ENCODE results near the gene OSMR. TPM values are rescaled to one million over a fixed set of nuclear protein-coding genes. Genes with fewer than 3 reads are reported as not detected.

OSMR gene
- total RNA-seq, 2 donors from 2014 or later, result 0.10 to 0.63 TPM

GRCh38 chr5:38927470-38927869 lies 81.7 kb downstream of the OSMR start:
- peaks cover 0 to 4% of the 10 kb centered on the region in 2 donors for H3K9me3 Mint-ChIP-seq
- no peak overlapping the region for H3K4me3 Mint-ChIP-seq
- H3K36me3 Mint-ChIP-seq (ENCODE audit: insufficient read depth in 2 of 2), result peaks cover 0 to 2% of the 10 kb centered on the region in 2 donors
- H3K27ac Mint-ChIP-seq, result no peak overlapping the region
- peaks cover 39% of the 10 kb centered on the region for H3K27me3 Mint-ChIP-seq (ENCODE audit: low read depth)
- H3K4me1 Mint-ChIP-seq (ENCODE audit: low read depth), result no peaks in the 10 kb centered on the region
- DNase-seq, result no peak
- no peak for ATAC-seq (replicated peaks in 1 of 2)

GRCh38 chr5:38929838-38930237 lies 84.0 kb downstream of the OSMR start:
- ATAC-seq (replicated peaks in 1 of 2), result no peak
- Mint-ChIP-seq H3K36me3 (ENCODE audit: insufficient read depth in 2 of 2) (peaks cover 0 to 2% of the 10 kb centered on the region in 2 donors), H3K27ac (no peak overlapping the region), H3K4me3 (no peak overlapping the region), H3K27me3 (ENCODE audit: low read depth) (peaks cover 27% of the 10 kb centered on the region), H3K9me3 (peaks cover 0 to 4% of the 10 kb centered on the region in 2 donors), H3K4me1 (ENCODE audit: low read depth) (no peaks in the 10 kb centered on the region)
- DNase-seq, result no peak

- H3K4me3 Mint-ChIP-seq, result no peak overlapping the region
- ATAC-seq (replicated peaks in 1 of 2), result no peak
- no peak overlapping the region for H3K27ac Mint-ChIP-seq
- peaks cover 0 to 2% of the 10 kb centered on the region in 2 donors for H3K36me3 Mint-ChIP-seq (ENCODE audit: insufficient read depth in 2 of 2)
- no peak for DNase-seq
- H3K4me1 Mint-ChIP-seq (ENCODE audit: low read depth), result no peaks in the 10 kb centered on the region
- H3K9me3 Mint-ChIP-seq, result peaks cover 0 to 4% of the 10 kb centered on the region in 2 donors
- H3K27me3 Mint-ChIP-seq (ENCODE audit: low read depth), result peaks cover 11% of the 10 kb centered on the region
Observed at GRCh38 chr5:38931731-38932130, 85.9 kb downstream of the OSMR start.

- no peak for DNase-seq
- Mint-ChIP-seq H3K4me3 (no peak overlapping the region), H3K27ac (no peak overlapping the region), H3K27me3 (ENCODE audit: low read depth) (peaks cover 6% of the 10 kb centered on the region), H3K36me3 (ENCODE audit: insufficient read depth in 2 of 2) (peaks cover 0 to 4% of the 10 kb centered on the region in 2 donors), H3K4me1 (ENCODE audit: low read depth) (no peaks in the 10 kb centered on the region), H3K9me3 (peaks cover 0 to 3% of the 10 kb centered on the region in 2 donors)
- ATAC-seq (replicated peaks in 1 of 2), result no peak
Observed at GRCh38 chr5:38932854-38933408, 87.1 kb downstream of the OSMR start.

GRCh38 chr5:38935437-38935836 lies 89.6 kb downstream of the OSMR start:
- DNase-seq (no peak), ATAC-seq (replicated peaks in 1 of 2) (no peak)
- Mint-ChIP-seq H3K27me3 (ENCODE audit: low read depth) (no peaks in the 10 kb centered on the region), H3K36me3 (ENCODE audit: insufficient read depth in 2 of 2) (peaks cover 0 to 2% of the 10 kb centered on the region in 2 donors), H3K4me3 (no peak overlapping the region), H3K9me3 (no peaks in the 10 kb centered on the region), H3K4me1 (ENCODE audit: low read depth) (no peaks in the 10 kb centered on the region), H3K27ac (no peak overlapping the region)

- Mint-ChIP-seq H3K27ac (no peak overlapping the region), H3K4me3 (no peak overlapping the region), H3K36me3 (ENCODE audit: insufficient read depth in 2 of 2) (peaks cover 0 to 2% of the 10 kb centered on the region in 2 donors), H3K9me3 (no peaks in the 10 kb centered on the region), H3K27me3 (ENCODE audit: low read depth) (no peaks in the 10 kb centered on the region), H3K4me1 (ENCODE audit: low read depth) (no peaks in the 10 kb centered on the region)
- DNase-seq, result no peak
- no peak for ATAC-seq (replicated peaks in 1 of 2)
Observed at GRCh38 chr5:38936269-38936668, 90.5 kb downstream of the OSMR start.

GRCh38 chr5:38938424-38938823 lies 92.6 kb downstream of the OSMR start:
- ATAC-seq (replicated peaks in 1 of 2) (no peak), DNase-seq (no peak)
- Mint-ChIP-seq H3K27ac (no peak overlapping the region), H3K4me3 (no peak overlapping the region), H3K9me3 (no peaks in the 10 kb centered on the region), H3K4me1 (ENCODE audit: low read depth) (no peaks in the 10 kb centered on the region), H3K27me3 (ENCODE audit: low read depth) (no peaks in the 10 kb centered on the region), H3K36me3 (ENCODE audit: insufficient read depth in 2 of 2) (peaks cover 1 to 5% of the 10 kb centered on the region in 2 donors)

- no peaks in the 10 kb centered on the region for H3K27me3 Mint-ChIP-seq (ENCODE audit: low read depth)
- no peaks in the 10 kb centered on the region for H3K4me1 Mint-ChIP-seq (ENCODE audit: low read depth)
- no peak overlapping the region for H3K4me3 Mint-ChIP-seq
- H3K27ac Mint-ChIP-seq, result no peak overlapping the region
- ATAC-seq (replicated peaks in 1 of 2), result no peak
- H3K36me3 Mint-ChIP-seq (ENCODE audit: insufficient read depth in 2 of 2), result peaks cover 1 to 5% of the 10 kb centered on the region in 2 donors
- no peak for DNase-seq
- H3K9me3 Mint-ChIP-seq, result no peaks in the 10 kb centered on the region
Observed at GRCh38 chr5:38938973-38939372, 93.2 kb downstream of the OSMR start.

- H3K36me3 Mint-ChIP-seq (ENCODE audit: insufficient read depth in 2 of 2), result peaks cover 1 to 9% of the 10 kb centered on the region in 2 donors
- DNase-seq (no peak), ATAC-seq (replicated peaks in 1 of 2) (no peak)
- no peaks in the 10 kb centered on the region for H3K4me1 Mint-ChIP-seq (ENCODE audit: low read depth)
- H3K9me3 Mint-ChIP-seq, result no peaks in the 10 kb centered on the region
- H3K27ac Mint-ChIP-seq, result no peak overlapping the region
- no peak overlapping the region for H3K4me3 Mint-ChIP-seq
- no peaks in the 10 kb centered on the region for H3K27me3 Mint-ChIP-seq (ENCODE audit: low read depth)
Observed at GRCh38 chr5:38940230-38940858, 94.5 kb downstream of the OSMR start.

GRCh38 chr5:38941912-38942311 lies 96.1 kb downstream of the OSMR start:
- Mint-ChIP-seq H3K27ac (no peak overlapping the region), H3K27me3 (ENCODE audit: low read depth) (no peaks in the 10 kb centered on the region), H3K4me1 (ENCODE audit: low read depth) (no peaks in the 10 kb centered on the region), H3K4me3 (no peak overlapping the region), H3K36me3 (ENCODE audit: insufficient read depth in 2 of 2) (peaks cover 1 to 11% of the 10 kb centered on the region in 2 donors), H3K9me3 (no peaks in the 10 kb centered on the region)
- DNase-seq, result no peak
- ATAC-seq (replicated peaks in 1 of 2), result no peak

GRCh38 chr5:38944282-38944681 lies 98.5 kb downstream of the OSMR start:
- Mint-ChIP-seq H3K27ac (no peak overlapping the region), H3K9me3 (no peaks in the 10 kb centered on the region), H3K4me1 (ENCODE audit: low read depth) (no peaks in the 10 kb centered on the region), H3K27me3 (ENCODE audit: low read depth) (no peaks in the 10 kb centered on the region), H3K4me3 (no peak overlapping the region), H3K36me3 (ENCODE audit: insufficient read depth in 2 of 2) (peaks cover 1 to 11% of the 10 kb centered on the region in 2 donors)
- DNase-seq (no peak), ATAC-seq (replicated peaks in 1 of 2) (no peak)

- Mint-ChIP-seq H3K36me3 (ENCODE audit: insufficient read depth in 2 of 2) (peaks cover 2 to 17% of the 10 kb centered on the region in 2 donors), H3K4me3 (no peak overlapping the region), H3K4me1 (ENCODE audit: low read depth) (no peaks in the 10 kb centered on the region), H3K27me3 (ENCODE audit: low read depth) (no peaks in the 10 kb centered on the region), H3K27ac (no peak overlapping the region), H3K9me3 (no peaks in the 10 kb centered on the region)
- DNase-seq (no peak), ATAC-seq (replicated peaks in 1 of 2) (no peak)
Observed at GRCh38 chr5:38948501-38948900, 102.7 kb downstream of the OSMR start.

- Mint-ChIP-seq H3K9me3 (no peaks in the 10 kb centered on the region), H3K27ac (no peak overlapping the region), H3K4me1 (ENCODE audit: low read depth) (no peaks in the 10 kb centered on the region), H3K4me3 (no peak overlapping the region), H3K27me3 (ENCODE audit: low read depth) (no peaks in the 10 kb centered on the region), H3K36me3 (ENCODE audit: insufficient read depth in 2 of 2) (peaks cover 3 to 13% of the 10 kb centered on the region in 2 donors)
- no peak for DNase-seq
- no peak for ATAC-seq (replicated peaks in 1 of 2)
Observed at GRCh38 chr5:38953426-38954012, 107.7 kb downstream of the OSMR start.

Measured in activated T-cell treated with anti-CD3 and anti-CD28 coated beads, Interleukin-2, amount 50 U/mL, for 72 hours (primary cell).